Type B pancreatic cell (in vitro differentiated cells): ENCODE results near the gene RNF144A. TPM values are rescaled to one million over a fixed set of nuclear protein-coding genes. Genes with fewer than 3 reads are reported as not detected.

Experiments used
- DNase-seq: peaks from one replicate; pipeline ENCODE4 v3.0.0; 2021; ENCODE audit warnings: mixed read lengths; ENCODE audit not compliant: unreplicated experiment; ENCODE audit errors: extremely low spot score
- H3K27ac Mint-ChIP-seq: 2 replicates; pipeline ENCODE4 v1.8.0; 2021; ENCODE audit warnings: mild to moderate bottlenecking, mixed read lengths
- H3K27me3 Mint-ChIP-seq: 2 replicates; pipeline ENCODE4 v1.8.0; 2021; ENCODE audit warnings: mixed read lengths
- H3K36me3 Mint-ChIP-seq: 2 replicates; pipeline ENCODE4 v1.8.0; 2021; ENCODE audit warnings: mixed read lengths
- H3K4me1 Mint-ChIP-seq: one replicate; pipeline ENCODE4 v1.8.0; 2021; ENCODE audit warnings: mixed read lengths; ENCODE audit not compliant: unreplicated experiment
- H3K4me3 Mint-ChIP-seq: 2 replicates; pipeline ENCODE4 v1.8.0; 2021; ENCODE audit warnings: mild to moderate bottlenecking, mixed read lengths
- H3K9me3 Mint-ChIP-seq: 2 replicates; pipeline ENCODE4 v1.8.0; 2021; ENCODE audit warnings: mixed read lengths
- total RNA-seq: library from RNA; stranded (reverse); gene quantifications from 2 replicates; pipeline ENCODE4 v1.2.1, GENCODE V29; 2021; ENCODE audit warnings: low replicate concordance
- TF ChIP-seq, protein P1 (sequence below): fragments of 200-600 bp; sonication (generic); conservative IDR thresholded peaks from 2 replicates; pipeline ENCODE4 v1.5.0; 2021; ENCODE audit warnings: antibody characterized with exemption, mild to moderate bottlenecking

The RNF144A gene
- total RNA-seq, 1 donor from 2014 or later = 35.6 TPM

DNA sequence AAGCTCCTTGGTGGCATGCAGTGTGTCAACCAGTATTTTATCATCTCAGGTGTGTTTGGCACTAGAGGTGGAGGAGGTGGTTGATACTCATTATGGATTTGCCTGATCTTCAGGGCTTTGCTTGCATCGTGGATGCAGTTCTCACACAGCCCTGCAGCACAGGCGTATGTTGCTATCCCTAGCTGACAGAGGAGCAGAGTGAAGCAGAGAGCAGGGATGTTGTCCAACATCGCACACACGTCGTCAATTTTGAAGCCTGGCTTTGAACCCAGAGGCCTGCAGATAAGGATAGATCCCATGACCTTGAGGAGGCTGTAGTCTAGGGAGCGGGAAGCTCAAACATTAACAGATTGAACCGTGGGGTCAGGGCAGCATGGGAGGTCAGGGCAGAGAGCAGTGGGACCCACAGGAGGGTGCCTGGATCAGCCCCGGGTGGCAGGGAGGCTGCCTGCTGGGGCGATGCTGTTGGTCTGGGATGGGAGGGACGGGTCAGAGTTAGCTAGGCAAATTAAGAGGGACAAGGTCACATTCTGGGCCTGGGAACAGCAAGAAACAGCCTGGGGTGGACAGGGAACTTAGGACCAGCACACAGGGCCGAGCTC is 4.2 kb downstream of the RNF144A start:
- Mint-ChIP-seq H3K36me3 (peaks cover 14% of the 10 kb centered on the region), H3K27ac (peak overlapping the region; percentile 83), H3K9me3 (no peaks in the 10 kb centered on the region), H3K4me3 (peak overlapping the region; percentile 64), H3K4me1 (peaks cover 54% of the 10 kb centered on the region), H3K27me3 (no peaks in the 10 kb centered on the region)
- no peak for DNase-seq
- TF ChIP-seq, protein P1, sequence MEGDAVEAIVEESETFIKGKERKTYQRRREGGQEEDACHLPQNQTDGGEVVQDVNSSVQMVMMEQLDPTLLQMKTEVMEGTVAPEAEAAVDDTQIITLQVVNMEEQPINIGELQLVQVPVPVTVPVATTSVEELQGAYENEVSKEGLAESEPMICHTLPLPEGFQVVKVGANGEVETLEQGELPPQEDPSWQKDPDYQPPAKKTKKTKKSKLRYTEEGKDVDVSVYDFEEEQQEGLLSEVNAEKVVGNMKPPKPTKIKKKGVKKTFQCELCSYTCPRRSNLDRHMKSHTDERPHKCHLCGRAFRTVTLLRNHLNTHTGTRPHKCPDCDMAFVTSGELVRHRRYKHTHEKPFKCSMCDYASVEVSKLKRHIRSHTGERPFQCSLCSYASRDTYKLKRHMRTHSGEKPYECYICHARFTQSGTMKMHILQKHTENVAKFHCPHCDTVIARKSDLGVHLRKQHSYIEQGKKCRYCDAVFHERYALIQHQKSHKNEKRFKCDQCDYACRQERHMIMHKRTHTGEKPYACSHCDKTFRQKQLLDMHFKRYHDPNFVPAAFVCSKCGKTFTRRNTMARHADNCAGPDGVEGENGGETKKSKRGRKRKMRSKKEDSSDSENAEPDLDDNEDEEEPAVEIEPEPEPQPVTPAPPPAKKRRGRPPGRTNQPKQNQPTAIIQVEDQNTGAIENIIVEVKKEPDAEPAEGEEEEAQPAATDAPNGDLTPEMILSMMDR = no peak

DNA sequence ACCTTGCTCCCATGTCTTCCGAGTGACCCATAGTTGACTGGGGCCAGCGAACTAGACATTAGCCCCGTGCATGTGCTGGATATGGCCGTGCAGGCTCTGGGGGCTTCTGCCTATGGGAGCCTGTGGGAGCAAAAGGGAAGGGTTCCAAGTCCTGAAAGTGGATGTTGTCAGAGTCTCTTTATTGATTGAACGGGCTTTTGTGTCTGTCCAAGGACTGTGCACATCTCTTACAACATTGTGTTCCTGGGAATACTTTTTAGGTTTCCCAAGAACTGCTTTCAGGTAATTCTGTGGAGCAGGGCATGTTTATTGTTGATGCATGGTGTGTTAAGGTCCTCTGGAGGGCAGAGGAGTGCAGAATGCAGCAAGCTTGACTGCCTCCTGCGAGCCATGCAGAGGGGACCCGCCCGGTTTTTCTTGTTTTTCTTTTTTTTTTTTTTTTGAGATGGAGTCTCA is 5.0 kb downstream of the RNF144A start:
- peak overlapping the region; percentile 63 for H3K27ac Mint-ChIP-seq
- no peaks in the 10 kb centered on the region for H3K9me3 Mint-ChIP-seq
- no peaks in the 10 kb centered on the region for H3K27me3 Mint-ChIP-seq
- peak overlapping the region; percentile 36 for H3K4me3 Mint-ChIP-seq
- TF ChIP-seq, protein P1 = peak; percentile 32
- H3K36me3 Mint-ChIP-seq = peaks cover 14% of the 10 kb centered on the region
- DNase-seq = no peak
- peaks cover 62% of the 10 kb centered on the region for H3K4me1 Mint-ChIP-seq

DNA sequence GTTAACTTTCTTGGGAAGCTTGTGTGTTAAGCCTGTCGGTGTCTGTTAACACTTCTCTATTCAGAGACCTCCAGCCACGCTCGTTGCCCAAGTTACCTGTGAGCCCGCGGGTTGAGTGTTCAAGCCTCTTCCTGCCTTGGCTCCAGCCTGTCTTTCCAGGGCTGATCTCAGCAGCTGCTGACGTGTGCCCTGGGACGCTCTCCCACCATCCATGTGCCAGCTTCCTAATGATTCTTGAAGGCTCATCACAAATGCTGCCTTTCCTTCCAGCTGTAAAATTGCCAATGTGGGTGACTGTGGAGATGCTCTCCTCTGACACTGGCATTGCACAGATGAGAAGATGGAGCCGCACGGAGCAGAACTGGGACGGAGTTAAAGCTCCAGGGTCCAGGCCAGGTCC is 6.1 kb downstream of the RNF144A start:
- Mint-ChIP-seq H3K27ac (no peak overlapping the region), H3K4me1 (peaks cover 66% of the 10 kb centered on the region), H3K27me3 (no peaks in the 10 kb centered on the region), H3K9me3 (no peaks in the 10 kb centered on the region), H3K36me3 (peaks cover 14% of the 10 kb centered on the region), H3K4me3 (no peak overlapping the region)
- TF ChIP-seq, protein P1 = no peak
- no peak for DNase-seq

GRCh38 chr2:6924101-6924923 is 7.1 kb downstream of the RNF144A start:
- TF ChIP-seq, protein P1 = no peak
- DNase-seq = no peak
- H3K4me3 Mint-ChIP-seq = no peak overlapping the region
- no peak overlapping the region for H3K27ac Mint-ChIP-seq
- H3K36me3 Mint-ChIP-seq = peaks cover 7% of the 10 kb centered on the region
- H3K9me3 Mint-ChIP-seq = no peaks in the 10 kb centered on the region
- peaks cover 68% of the 10 kb centered on the region for H3K4me1 Mint-ChIP-seq
- no peaks in the 10 kb centered on the region for H3K27me3 Mint-ChIP-seq

DNA sequence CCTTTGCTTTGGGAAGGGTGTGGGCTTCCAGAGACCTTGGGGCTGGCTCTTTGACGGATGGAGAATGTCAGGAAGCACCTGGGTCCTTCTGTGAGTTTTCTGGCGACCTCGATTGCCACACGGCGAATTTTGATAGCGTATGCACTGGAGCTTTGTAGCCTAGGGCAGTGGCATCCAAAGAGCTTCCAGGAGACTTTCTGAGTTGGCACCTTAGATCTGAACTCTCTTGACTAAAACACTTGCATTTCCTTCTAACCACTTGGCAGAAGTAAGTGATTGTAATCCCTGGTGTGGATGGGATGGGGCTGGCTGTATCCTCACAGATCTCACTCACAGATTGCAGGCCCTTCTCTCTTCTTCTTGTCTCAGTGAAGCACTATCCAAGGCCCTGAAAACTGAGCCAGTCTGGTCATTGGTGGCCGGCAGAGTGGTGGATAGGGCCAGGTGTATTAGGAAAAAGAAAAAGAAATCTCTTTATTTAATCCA is 7.8 kb downstream of the RNF144A start:
- Mint-ChIP-seq H3K4me3 (no peak overlapping the region), H3K36me3 (peaks cover 5% of the 10 kb centered on the region), H3K27ac (no peak overlapping the region), H3K27me3 (no peaks in the 10 kb centered on the region), H3K4me1 (peaks cover 71% of the 10 kb centered on the region), H3K9me3 (no peaks in the 10 kb centered on the region)
- no peak for DNase-seq
- TF ChIP-seq, protein P1 = no peak
